Left lung (tissue), 10 donors: ENCODE data around the gene PAX8. TPM values are rescaled to one million over a fixed set of nuclear protein-coding genes. Genes with fewer than 3 reads are reported as not detected.

Experiments
- ATAC-seq: fragments of 200-7000 bp; cut with Tn5 transposase; one replicate; pipeline ENCODE4 v1.9.1; 2020; ENCODE audit warnings: moderate library complexity
- DNase-seq, 4 donors: peaks; one replicate each; pipeline ENCODE4 v3.0.0-alpha.2; 2013 to 2020
- H3K27ac ChIP-seq, 2 donors: fragments of 200-600 bp; sonication (generic) in 1 of 2; one replicate each; pipeline versions ENCODE4 v1.5.0 to v1.8.0; 2020 to 2021
- H3K27me3 ChIP-seq, 2 donors: fragments of 200-600 bp; sonication (generic) in 1 of 2; one replicate each; pipeline versions ENCODE4 v1.5.0 to v1.8.0; 2020 to 2021
- H3K36me3 ChIP-seq, 2 donors: fragments of 200-600 bp; sonication (generic) in 1 of 2; one replicate each; pipeline versions ENCODE4 v1.5.0 to v1.8.0; 2020 to 2021
- H3K4me1 ChIP-seq, 2 donors: fragments of 200-600 bp; one replicate each; pipeline ENCODE4 v1.8.0; 2021
- H3K4me3 ChIP-seq, 2 donors: fragments of 200-600 bp; sonication (generic) in 1 of 2; one replicate each; pipeline versions ENCODE4 v1.5.0 to v1.8.0; 2020 to 2021; ENCODE audit warnings: mild to moderate bottlenecking in 1 of 2
- H3K9me3 ChIP-seq, 2 donors: fragments of 200-600 bp; sonication (generic) in 1 of 2; one replicate each; pipeline versions ENCODE4 v1.5.0 to v1.8.0; 2020 to 2021
- intact Hi-C, 2 donors: fragments of 100-400 bp; cut with DNase I; formaldehyde crosslinking; loops; one replicate each; pipeline versions ENCODE4 v1.11.2 to v1.14.2; 2022
- polyA plus RNA-seq, 6 donors: library from polyadenylated mRNA; unstranded; fragments of 120-200 nt; gene quantifications; one replicate each; pipeline ENCODE4 v1.2.1, GENCODE V29; 2013; ENCODE audit not compliant: insufficient read length in 6 of 6
- total RNA-seq, 2 donors: library from RNA; stranded (reverse); fragmentation: NEBNext Ultra II Directional; extraction: Animal tissue kit (Norgen Biotek cat#: 25700); gene quantifications; one replicate each; pipeline ENCODE4 v1.2.1, GENCODE V29; 2021
- TF ChIP-seq, protein P1 (sequence below), 2 donors: fragments of 200-600 bp; sonication (generic) in 1 of 2; IDR thresholded peaks; one replicate each; pipeline versions ENCODE4 v1.5.0 to v1.8.0; 2021; ENCODE audit warnings: antibody characterized with exemption in 2 of 2
- donor health status: DM: no; HTN: yes; CAD: no.
- donor health status: DM: no; HTN: no; CAD: no.

Gene PAX8
- total and polyA plus RNA-seq, 8 donors = 2.6 to 16.8 (median 6.4) TPM

DNA sequence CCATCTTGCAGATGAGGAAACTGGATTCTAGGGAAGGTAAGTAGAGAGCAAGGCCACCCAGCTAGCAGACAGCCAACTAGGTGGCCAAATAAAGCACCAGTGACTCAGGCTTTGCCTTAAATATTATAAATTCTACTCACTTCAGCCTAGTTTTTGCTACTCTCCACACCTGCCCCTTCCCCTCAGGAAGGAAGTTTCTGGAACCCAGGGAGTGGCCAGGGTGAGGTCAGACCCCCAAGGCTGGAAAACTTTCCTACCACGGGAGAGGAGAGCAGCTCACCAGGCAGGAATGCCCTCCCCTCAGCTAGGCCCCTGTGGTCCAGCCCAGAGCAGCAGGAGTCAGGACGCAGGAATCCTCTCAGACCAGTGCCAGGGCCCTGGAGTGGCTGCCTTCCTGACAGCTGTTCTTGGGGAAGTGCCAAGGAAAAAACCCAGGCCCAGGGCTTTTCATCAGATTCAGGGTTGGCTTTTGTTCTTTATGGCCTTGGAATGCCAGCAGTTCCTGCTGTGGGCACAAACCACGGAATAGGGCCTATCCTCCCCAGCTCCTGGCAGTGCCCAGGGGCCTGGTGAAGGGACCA, 5.1 kb upstream of the PAX8 start:
- Histone ChIP-seq H3K36me3 (no peaks in the 10 kb centered on the region), H3K27ac (peak overlapping the region; percentile 64 to 70), H3K27me3 (peaks cover 0 to 11% of the 10 kb centered on the region in 2 donors), H3K9me3 (no peaks in the 10 kb centered on the region), H3K4me1 (peaks cover 11 to 14% of the 10 kb centered on the region in 2 donors), H3K4me3 (no peak overlapping the region)
- TF ChIP-seq, protein P1, sequence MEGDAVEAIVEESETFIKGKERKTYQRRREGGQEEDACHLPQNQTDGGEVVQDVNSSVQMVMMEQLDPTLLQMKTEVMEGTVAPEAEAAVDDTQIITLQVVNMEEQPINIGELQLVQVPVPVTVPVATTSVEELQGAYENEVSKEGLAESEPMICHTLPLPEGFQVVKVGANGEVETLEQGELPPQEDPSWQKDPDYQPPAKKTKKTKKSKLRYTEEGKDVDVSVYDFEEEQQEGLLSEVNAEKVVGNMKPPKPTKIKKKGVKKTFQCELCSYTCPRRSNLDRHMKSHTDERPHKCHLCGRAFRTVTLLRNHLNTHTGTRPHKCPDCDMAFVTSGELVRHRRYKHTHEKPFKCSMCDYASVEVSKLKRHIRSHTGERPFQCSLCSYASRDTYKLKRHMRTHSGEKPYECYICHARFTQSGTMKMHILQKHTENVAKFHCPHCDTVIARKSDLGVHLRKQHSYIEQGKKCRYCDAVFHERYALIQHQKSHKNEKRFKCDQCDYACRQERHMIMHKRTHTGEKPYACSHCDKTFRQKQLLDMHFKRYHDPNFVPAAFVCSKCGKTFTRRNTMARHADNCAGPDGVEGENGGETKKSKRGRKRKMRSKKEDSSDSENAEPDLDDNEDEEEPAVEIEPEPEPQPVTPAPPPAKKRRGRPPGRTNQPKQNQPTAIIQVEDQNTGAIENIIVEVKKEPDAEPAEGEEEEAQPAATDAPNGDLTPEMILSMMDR (IDR thresholded peaks at IDR 0.05) = no peak
- ATAC-seq (peak; percentile 81), DNase-seq (peak in 3 of 4 donors; percentile 60 to 85 (median 83))
- intact Hi-C loops = no loop called here

GRCh38 chr2:113282747-113283533, 4.2 kb upstream of the PAX8 start:
- no peaks in the 10 kb centered on the region for H3K9me3 ChIP-seq
- H3K27ac ChIP-seq = peak overlapping the region; percentile 64 to 70
- intact Hi-C loops = no loop called here
- peak in 3 of 4 donors; percentile 73 to 81 (median 79) for DNase-seq
- TF ChIP-seq, protein P1 (IDR thresholded peaks at IDR 0.05) = peak in 1 of 2 donors; percentile 7
- peaks cover 11 to 14% of the 10 kb centered on the region in 2 donors for H3K4me1 ChIP-seq
- H3K36me3 ChIP-seq = no peaks in the 10 kb centered on the region
- peak; percentile 61 for ATAC-seq
- H3K4me3 ChIP-seq = no peak overlapping the region
- H3K27me3 ChIP-seq = peaks cover 8 to 19% of the 10 kb centered on the region in 2 donors

GRCh38 chr2:113281910-113282746, 3.4 kb upstream of the PAX8 start:
- intact Hi-C loops = no loop called here
- Histone ChIP-seq H3K27me3 (peaks cover 16 to 27% of the 10 kb centered on the region in 2 donors), H3K4me1 (peaks cover 14 to 19% of the 10 kb centered on the region in 2 donors), H3K36me3 (no peaks in the 10 kb centered on the region), H3K4me3 (no peak overlapping the region), H3K27ac (no peak overlapping the region), H3K9me3 (no peaks in the 10 kb centered on the region)
- DNase-seq (no peak), ATAC-seq (no peak)
- TF ChIP-seq, protein P1 (IDR thresholded peaks at IDR 0.05) = no peak

DNA sequence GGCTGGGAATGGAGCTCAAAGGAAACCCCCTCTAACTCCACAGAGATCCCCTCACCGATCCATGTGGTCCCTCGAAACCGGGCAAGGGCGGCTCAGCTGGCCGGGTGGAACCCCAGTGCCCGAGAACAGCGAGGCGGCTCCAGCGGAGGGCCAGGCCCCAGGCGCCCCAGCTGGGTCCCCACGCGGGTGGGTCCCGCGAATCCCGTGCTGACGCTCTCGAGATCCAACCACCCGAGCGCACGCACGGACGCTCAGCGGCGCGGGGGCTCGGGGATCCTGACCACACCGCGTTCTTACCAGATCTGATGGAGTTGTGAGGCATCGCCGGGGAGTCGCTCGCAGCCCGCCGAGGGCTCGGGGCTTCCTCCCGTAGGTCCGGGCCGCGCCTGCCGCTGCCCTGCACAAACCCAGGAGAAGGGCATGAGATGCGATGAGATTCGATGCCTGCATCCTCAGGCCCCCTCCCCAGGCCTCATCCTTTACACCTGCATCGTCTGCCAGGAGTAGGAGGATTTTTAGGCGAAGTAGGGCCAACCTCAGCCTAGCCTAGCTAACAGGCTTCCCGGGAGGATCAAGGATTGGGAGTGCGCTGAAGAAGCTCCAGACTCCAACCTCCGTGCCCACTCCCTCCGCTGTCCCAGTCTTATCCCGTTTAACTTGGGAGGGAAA, 514 bp downstream of the PAX8 start:
- Histone ChIP-seq H3K9me3 (no peaks in the 10 kb centered on the region), H3K27ac (no peak overlapping the region), H3K4me1 (peaks cover 0 to 19% of the 10 kb centered on the region in 2 donors), H3K36me3 (no peaks in the 10 kb centered on the region), H3K4me3 (no peak overlapping the region), H3K27me3 (peaks cover 56 to 67% of the 10 kb centered on the region in 2 donors)
- TF ChIP-seq, protein P1 (IDR thresholded peaks at IDR 0.05) = no peak
- DNase-seq = no peak
- intact Hi-C loops = no loop called here
- ATAC-seq = no peak
